Stimulated activated CD4-positive, alpha-beta T cell treated with anti-CD3 and anti-CD28 coated beads, Interleukin-1b, Interleukin-23, amount 100 ng/mL, for 1 hour (primary cell): ENCODE measurements around the gene ZNF511.

Experiments
- DNase-seq, 2 donors: peaks; one replicate each; pipeline ENCODE4 v3.0.0-alpha.2; 2020; ENCODE audit warnings: low read depth in 2 of 2

Gene ZNF511

GRCh38 chr10:133292919-133293809, 15.6 kb upstream of the ZNF511 start:
- no peak for DNase-seq

GRCh38 chr10:133293810-133294119, 14.9 kb upstream of the ZNF511 start:
- DNase-seq, result no peak

DNA sequence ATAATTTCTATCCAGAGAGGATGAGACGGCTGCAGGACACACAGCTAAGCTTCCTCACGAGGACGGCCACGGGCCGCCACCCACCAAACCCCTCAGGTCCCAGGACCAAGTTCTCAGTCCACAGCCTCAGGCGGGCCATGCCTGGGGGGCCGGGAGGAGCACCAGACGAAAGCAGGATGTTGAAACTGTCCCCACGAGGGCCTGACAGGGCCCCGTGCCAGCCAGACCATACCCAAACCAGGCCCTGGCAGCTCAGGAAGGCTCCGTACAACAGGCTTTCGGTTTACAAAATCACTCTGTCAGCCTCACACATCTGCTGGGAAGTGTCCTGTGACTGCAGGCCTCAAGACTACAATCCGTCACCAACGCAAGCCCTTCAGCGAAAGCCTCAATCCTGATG, 14.5 kb upstream of the ZNF511 start:
- no peak for DNase-seq

DNA sequence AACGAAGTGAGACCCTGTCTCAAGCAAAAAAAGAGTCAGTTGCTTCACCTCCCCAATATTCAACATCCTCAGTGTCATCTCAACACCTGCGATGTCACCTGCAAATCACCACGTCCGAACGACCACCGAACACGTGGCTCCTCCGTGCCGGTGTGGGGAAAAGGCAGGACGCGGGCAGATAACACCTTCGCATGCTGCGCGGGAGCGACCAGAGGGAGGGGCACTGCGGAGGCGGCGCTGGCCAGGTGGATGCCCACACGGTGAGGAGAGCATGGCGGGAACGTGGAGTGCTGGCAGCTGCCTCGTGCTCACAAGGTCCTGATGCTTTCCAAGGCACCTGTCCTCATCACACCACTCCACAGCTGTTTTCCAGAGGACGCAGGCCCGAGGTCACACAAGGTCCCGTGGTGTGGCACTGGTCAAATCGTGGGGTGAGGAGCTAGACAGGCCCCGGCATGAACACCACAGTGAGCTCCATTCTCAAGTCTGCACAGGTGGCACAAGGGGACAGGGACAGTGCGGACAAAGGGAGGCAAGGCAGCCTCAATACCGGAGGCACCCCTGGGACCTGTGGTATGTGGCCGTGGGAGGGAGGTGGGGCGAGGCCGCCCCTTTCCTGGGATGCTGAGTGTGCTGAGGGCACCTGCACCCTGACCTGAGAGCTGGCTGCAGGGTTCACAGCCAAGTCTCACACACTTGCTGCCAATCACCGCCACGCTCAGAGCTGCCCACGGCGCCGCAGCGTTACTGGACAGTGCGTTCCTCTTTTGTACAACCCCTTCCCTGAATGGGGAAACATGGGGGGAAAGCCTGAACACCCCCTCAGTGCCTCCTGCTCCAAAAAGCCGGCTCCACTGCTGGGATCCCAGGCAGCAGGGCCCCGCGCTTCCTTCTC, 13.0 kb upstream of the ZNF511 start:
- no peak for DNase-seq

DNA sequence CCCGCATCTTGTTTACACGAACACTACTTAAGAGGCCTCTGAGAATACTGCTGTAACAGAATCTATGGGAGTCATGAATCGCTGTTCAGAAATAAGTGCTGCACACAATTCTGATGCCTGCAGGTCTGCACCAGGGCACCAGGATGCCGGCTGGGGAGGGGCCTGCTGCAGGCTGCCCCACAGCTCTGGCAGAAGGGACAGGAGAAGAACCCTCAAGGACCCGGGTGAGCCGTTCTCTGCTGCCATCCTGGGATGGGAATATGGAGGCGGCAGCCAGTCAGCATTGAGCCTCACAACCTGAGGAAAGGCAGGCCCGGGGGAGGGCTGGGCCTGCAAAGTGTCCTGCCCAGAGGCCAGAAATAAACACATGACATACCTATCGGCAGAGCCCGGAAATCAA, 11.2 kb upstream of the ZNF511 start:
- DNase-seq, result no peak

DNA sequence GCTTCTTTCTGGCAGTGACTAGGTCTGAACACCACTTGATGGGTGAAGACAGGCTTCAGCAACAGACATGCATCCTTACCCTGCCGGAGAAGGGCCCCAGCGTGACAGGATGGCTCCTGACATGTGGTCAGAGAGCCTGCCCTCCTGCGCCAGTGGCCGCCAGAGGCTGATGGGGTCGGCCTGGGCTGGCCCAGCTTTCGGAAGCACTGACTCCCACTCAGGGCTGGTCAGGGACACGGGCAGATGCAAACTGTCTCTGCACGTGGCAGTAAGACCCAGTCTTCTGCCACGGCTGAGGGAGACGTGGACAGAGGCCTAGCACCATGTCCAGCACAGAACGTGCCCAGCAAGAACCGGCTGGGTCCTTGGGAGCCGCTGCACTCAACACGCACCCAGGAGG, 10.2 kb upstream of the ZNF511 start:
- no peak for DNase-seq

GRCh38 chr10:133299224-133299623, 9.5 kb upstream of the ZNF511 start:
- no peak for DNase-seq

- DNase-seq, result no peak
These were observed 9.0 kb upstream of the ZNF511 start for GRCh38 chr10:133299738-133300137.

- DNase-seq, result no peak
These were observed 6.5 kb upstream of the ZNF511 start for GRCh38 chr10:133302230-133302629.

GRCh38 chr10:133303206-133303605, 5.5 kb upstream of the ZNF511 start:
- DNase-seq, result no peak

DNA sequence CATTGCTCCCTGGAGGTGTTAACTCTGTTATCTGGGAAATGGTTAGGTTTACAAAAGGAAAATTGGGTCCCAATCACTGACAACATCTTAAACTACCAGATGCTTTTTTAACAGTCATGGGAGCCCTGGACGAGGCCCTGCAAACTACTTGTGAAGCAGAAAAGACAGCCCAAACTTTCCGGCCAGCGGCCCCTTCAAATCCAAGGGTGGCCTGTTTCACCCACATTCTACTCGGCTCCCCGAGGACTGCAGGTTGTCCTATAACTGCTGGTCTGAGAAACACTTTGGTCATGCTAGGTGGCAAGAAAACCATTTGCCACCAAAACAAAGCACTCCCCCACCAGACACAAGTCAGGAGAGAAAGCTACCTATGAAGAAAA, 2.6 kb upstream of the ZNF511 start:
- no peak for DNase-seq

DNA sequence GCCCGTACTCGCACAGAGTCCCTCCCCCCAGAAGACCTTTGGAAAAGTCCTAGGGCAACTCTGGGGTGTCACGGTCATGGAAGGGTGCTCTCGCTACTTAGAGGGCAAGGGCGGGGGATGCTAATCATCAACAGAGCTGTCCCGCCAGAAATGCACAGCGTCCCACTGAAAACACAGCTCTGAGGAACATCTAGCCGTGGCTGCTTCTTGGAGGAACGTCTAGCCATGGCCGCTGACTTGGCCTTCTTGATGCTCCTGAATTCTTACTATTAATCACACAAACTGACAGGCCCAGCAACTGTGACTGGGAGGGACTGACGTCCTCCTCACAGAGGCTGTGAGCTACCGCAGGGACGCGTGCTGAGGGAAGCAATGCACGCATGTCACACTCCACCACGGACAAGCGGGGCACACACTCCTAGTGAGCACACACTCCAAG, 1.8 kb upstream of the ZNF511 start:
- no peak for DNase-seq

GRCh38 chr10:133307776-133308420, 816 bp upstream of the ZNF511 start:
- DNase-seq, result peak; percentile 62 to 75

DNA sequence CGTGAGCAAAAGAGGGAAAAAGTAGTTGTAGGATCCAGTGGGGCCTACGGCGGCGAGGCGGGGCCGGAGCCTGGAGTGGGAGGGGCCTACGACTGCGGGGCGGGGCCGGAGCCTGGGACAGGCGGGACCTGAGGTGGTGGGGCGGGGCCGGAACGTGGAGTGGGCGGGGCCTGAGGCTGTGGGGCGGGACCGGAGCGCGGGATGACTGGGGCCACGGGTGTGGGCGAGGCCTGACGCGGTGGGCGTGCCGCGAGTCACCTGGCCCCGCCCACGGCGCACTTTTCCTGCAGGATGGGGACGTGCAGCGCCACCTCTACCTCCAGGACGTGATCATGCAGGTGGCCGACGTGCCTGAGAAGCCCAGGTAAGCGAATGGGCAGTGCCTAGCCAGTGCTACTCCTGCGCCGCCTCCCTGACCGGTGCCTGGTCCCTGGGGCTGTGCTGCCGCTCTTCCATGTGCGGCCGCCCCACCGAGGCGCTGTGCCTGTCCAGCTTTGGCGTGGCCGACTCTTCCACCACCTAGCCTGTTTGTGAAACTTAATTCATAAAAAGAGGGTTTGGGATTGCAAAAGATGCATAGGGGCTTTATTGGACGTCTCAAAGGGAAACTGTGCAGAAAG, 496 bp downstream of the ZNF511 start:
- peak; percentile 93 to 94 for DNase-seq

- DNase-seq, result no peak
These were observed 1.1 kb downstream of the ZNF511 start for GRCh38 chr10:133309720-133310398.

GRCh38 chr10:133310399-133310755, 1.7 kb downstream of the ZNF511 start:
- DNase-seq, result no peak

- no peak for DNase-seq
These were observed 2.1 kb downstream of the ZNF511 start for GRCh38 chr10:133310789-133311188.

- DNase-seq, result no peak
These were observed 2.9 kb downstream of the ZNF511 start for GRCh38 chr10:133311570-133311969.

DNA sequence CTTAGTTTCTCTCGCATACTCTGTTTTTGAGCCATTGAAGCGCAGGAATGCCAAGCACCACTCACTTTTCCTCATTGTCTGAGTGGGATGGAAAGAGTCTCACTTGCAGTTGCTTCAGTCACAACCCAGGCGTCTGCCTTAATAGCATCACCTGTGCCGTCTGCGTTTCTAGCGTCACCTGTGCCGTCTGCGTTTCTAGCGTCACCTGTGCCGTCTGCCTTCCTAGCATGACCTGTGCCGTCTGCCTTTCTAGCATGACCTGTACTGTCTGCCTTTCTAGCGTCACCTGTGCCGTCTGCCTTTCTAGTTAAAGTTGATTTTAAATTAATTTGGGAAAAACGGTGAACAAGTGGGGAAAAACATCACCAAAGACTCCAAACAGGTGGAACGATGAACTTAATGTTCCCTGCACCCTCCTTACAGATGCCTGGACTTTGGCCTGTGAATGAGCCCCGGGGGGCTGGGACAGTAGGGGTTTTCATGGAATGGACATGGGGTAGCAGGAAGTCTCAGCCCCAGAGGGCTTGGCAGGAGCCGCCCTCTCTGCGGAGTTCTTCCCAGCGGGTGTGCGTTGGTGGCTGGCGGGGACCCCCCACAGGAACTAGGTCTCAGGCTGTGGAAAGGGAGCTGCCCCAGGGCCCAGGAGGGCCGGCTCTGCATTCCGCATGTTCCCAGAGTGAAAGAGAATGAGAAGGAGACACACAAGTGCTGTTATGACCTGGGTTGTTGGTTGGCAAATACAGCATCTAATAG, 3.5 kb downstream of the ZNF511 start:
- DNase-seq, result no peak

DNA sequence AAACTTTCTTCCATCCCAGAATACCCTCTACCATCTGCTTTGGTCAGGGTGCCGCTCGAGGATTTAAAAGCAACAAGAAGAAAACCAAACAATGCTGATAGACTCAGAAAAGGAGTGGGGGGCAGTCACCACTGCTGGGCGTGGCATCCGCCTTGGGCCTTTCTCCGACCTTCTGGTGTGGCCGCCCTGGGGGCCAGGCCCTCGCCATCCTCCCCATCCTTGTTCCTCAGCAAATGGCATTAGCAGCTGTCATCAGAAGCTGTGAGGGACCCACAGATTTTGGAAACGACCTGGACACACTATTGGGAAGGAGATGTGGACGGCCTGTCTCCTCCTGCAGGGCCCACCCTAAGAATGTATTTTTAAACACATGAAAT, 4.0 kb downstream of the ZNF511 start:
- DNase-seq, result no peak

DNA sequence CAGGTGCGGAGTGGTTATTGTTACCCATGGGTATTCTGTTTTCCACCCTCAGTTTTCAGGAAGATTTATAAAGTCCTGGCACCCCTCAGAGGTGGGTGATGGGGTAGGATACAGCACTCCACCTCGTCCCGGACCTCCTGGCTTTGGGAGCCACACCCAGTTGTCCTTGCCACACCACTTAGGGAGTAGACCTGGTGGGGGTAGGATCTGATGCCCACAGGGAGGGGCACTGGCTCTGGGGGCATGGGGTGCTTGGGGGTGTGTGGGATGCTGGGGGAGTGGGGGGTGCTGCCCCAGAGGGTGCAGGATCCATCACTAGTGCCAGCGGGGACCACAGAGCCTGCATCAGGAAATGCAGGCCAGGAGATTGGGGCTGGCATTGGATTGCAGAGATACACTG, 4.5 kb downstream of the ZNF511 start:
- DNase-seq, result no peak
